ENCODE results near the gene ARHGAP18. TPM values are rescaled to one million over a fixed set of nuclear protein-coding genes. Genes with fewer than 3 reads are reported as not detected.

ARHGAP18 gene
- total and polyA plus RNA-seq, 2 of the 13 experiments (the other 11 are each of a cell fraction or from before 2014, with no cell fraction given), result 58.2 to 115 TPM

DNA sequence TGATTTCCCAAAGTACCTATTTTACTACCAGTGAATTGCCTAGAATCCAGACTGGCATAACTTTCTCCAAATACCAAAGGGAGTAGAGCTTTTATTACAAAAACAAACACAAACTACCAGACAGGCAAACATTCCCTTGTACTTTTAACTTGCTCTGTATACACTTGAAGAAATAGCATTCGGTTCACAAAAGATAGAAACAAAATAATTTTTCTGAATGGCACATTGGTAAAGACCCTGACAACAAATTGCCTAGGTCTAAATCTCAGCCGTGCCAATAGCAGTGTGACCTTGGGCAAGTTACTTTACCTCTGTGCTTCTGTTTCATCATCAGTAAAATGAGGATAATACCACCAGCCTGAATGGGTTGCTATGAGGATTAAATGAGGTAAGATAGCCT, 15.9 kb downstream of the ARHGAP18 start (continued):
- TF ChIP-seq ZMYM4 (CRISPR knock-in tag; IDR thresholded peaks at IDR 0.05) (peak; percentile 57; the same call in 1 of the 2 replicates), ATF3 (CRISPR knock-in tag; IDR thresholded peaks at IDR 0.05) (peak; percentile 76), PTBP1 (IDR thresholded peaks at IDR 0.05; ENCODE audit: low read depth, low read length, poor library complexity, severe bottlenecking) (no peak), HNF4A (CRISPR knock-in tag; IDR thresholded peaks at IDR 0.05) (peak; percentile 59; the same call in 1 of the 2 replicates), SOX5 (CRISPR knock-in tag; IDR thresholded peaks at IDR 0.05; ENCODE audit: borderline replicate concordance) (peak; percentile 39; the same call in 1 of the 2 replicates), SCMH1 (CRISPR knock-in tag; IDR thresholded peaks at IDR 0.05; ENCODE audit: borderline replicate concordance) (no peak), ERF (CRISPR knock-in tag; IDR thresholded peaks at IDR 0.05) (no peak), HBP1 (CRISPR knock-in tag; IDR thresholded peaks at IDR 0.05; ENCODE audit: low read depth) (no peak), ATAD3A (CRISPR knock-in tag; IDR thresholded peaks at IDR 0.05) (no peak), PBX3 (CRISPR knock-in tag; IDR thresholded peaks at IDR 0.05; ENCODE audit: borderline replicate concordance) (no peak), SKI (IDR thresholded peaks at IDR 0.05; ENCODE audit: partially characterized antibody) (peak; percentile 21), ZFP36L1 (CRISPR knock-in tag; IDR thresholded peaks at IDR 0.05) (peak; percentile 33; the same call in 1 of the 2 replicates), MBD4 (IDR thresholded peaks at IDR 0.05; ENCODE audit: borderline replicate concordance, low read length) (no peak), RARA (CRISPR knock-in tag; IDR thresholded peaks at IDR 0.05) (0 out of 2 replicates have a peak, but pooled peaks have one; percentile 47), ZFP36 (IDR thresholded peaks at IDR 0.05; ENCODE audit: borderline replicate concordance, low read depth, low read length, partially characterized antibody) (no peak), HDAC2 (CRISPR knock-in tag; IDR thresholded peaks at IDR 0.05) (peak; percentile 66; the same call in 1 of the 2 replicates), GTF3A (CRISPR knock-in tag; conservative IDR thresholded peaks at IDR 0.05) (no peak), THAP11 (CRISPR knock-in tag; IDR thresholded peaks at IDR 0.05) (0 out of 2 replicates have a peak, but pooled peaks have one; percentile 27)
- TF ChIP-seq, protein P1, sequence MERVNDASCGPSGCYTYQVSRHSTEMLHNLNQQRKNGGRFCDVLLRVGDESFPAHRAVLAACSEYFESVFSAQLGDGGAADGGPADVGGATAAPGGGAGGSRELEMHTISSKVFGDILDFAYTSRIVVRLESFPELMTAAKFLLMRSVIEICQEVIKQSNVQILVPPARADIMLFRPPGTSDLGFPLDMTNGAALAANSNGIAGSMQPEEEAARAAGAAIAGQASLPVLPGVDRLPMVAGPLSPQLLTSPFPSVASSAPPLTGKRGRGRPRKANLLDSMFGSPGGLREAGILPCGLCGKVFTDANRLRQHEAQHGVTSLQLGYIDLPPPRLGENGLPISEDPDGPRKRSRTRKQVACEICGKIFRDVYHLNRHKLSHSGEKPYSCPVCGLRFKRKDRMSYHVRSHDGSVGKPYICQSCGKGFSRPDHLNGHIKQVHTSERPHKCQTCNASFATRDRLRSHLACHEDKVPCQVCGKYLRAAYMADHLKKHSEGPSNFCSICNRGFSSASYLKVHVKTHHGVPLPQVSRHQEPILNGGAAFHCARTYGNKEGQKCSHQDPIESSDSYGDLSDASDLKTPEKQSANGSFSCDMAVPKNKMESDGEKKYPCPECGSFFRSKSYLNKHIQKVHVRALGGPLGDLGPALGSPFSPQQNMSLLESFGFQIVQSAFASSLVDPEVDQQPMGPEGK (CRISPR knock-in tag; IDR thresholded peaks at IDR 0.05), result no peak
- TF ChIP-seq, protein P2, sequence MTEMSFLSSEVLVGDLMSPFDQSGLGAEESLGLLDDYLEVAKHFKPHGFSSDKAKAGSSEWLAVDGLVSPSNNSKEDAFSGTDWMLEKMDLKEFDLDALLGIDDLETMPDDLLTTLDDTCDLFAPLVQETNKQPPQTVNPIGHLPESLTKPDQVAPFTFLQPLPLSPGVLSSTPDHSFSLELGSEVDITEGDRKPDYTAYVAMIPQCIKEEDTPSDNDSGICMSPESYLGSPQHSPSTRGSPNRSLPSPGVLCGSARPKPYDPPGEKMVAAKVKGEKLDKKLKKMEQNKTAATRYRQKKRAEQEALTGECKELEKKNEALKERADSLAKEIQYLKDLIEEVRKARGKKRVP (CRISPR knock-in tag; IDR thresholded peaks at IDR 0.05), result 0 out of 4 replicates have a peak, but pooled peaks of 1 of the 2 experiments have one; percentile 43
- TF ChIP-seq, protein P3, sequence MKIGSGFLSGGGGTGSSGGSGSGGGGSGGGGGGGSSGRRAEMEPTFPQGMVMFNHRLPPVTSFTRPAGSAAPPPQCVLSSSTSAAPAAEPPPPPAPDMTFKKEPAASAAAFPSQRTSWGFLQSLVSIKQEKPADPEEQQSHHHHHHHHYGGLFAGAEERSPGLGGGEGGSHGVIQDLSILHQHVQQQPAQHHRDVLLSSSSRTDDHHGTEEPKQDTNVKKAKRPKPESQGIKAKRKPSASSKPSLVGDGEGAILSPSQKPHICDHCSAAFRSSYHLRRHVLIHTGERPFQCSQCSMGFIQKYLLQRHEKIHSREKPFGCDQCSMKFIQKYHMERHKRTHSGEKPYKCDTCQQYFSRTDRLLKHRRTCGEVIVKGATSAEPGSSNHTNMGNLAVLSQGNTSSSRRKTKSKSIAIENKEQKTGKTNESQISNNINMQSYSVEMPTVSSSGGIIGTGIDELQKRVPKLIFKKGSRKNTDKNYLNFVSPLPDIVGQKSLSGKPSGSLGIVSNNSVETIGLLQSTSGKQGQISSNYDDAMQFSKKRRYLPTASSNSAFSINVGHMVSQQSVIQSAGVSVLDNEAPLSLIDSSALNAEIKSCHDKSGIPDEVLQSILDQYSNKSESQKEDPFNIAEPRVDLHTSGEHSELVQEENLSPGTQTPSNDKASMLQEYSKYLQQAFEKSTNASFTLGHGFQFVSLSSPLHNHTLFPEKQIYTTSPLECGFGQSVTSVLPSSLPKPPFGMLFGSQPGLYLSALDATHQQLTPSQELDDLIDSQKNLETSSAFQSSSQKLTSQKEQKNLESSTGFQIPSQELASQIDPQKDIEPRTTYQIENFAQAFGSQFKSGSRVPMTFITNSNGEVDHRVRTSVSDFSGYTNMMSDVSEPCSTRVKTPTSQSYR (CRISPR knock-in tag; IDR thresholded peaks at IDR 0.05; ENCODE audit: borderline replicate concordance), result no peak
